IPS-NIHi7 (cell line): ENCODE measurements around the gene LIN28A.

ENCODE experiments used
- DNase-seq: peaks from one replicate; pipeline ENCODE4 v3.0.0; 2012; ENCODE audit warnings: mixed read lengths; ENCODE audit errors: extremely low spot score

LIN28A gene

GRCh38 chr1:26387447-26387846 lies 23.2 kb upstream of the LIN28A start:
- no peak for DNase-seq

DNA sequence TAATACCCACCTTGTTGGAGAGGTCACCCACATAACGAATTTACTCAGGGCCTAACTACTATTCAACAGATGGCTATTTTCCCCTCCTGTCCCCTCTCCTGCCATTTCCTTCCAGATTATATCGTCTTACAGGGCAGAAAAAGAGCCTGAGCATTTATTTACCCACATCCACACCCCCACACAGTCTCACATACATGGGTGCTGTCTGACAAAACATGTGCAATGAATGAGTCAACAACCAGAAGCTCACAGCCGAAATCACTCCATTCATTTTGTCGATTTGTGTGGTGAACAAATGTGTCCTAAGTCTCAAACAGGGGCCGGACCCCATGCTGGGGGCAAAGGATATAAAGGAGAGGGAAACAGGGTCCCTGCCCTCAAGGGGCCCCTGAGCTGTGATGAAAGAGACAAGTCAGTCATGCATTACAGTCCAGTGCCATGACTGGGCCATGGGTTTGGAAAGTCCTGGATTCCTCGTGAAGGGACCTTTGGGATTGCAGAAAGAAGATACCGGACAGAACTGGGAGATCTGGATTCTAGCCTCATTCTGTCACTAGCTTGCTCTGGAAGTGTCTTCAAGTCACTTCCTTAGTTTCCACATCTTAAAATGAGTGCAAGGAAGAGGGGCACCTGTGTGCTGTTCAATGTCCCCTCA lies 21.7 kb upstream of the LIN28A start:
- DNase-seq, result no peak

DNA sequence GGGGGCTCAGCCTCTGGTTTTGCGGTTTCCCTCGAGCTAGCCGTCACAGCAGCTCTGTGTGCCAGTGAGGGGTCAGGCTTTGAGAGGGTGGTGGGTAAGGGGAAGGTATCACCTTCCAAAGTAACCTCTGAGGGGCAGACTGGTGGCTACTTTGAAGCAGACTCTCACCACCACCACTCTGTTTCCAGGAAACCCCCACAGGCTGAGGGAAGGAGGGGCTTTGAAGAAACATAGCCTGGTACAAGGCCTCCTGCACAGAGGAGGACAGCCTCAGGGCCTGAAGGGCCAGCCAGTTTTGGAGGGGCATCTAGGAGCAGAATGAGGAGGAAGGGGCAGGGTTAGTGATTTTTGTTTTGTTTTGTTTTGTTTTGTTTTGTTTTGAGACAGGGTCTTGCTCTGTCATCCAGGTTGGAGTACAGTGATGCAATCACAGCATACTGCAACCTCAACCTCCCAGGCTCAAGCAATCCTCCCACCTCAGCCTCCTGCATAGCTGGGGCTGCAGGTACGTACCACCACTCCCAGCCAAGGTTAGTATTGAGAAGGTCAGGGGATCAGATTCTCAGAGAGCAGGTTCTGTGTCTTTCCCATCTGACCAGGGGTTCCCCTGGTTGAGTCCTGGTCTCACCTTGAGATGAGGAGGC lies 20.9 kb upstream of the LIN28A start:
- DNase-seq, result no peak

GRCh38 chr1:26391450-26391849 lies 19.2 kb upstream of the LIN28A start:
- peak; percentile 80 for DNase-seq

- DNase-seq, result no peak
Observed at GRCh38 chr1:26395754-26396153, 14.9 kb upstream of the LIN28A start.

GRCh38 chr1:26399034-26399433 lies 11.6 kb upstream of the LIN28A start:
- DNase-seq, result no peak

- DNase-seq, result no peak
Observed at GRCh38 chr1:26401891-26402290, 8.7 kb upstream of the LIN28A start.

GRCh38 chr1:26403656-26404055 lies 7.0 kb upstream of the LIN28A start:
- no peak for DNase-seq

- no peak for DNase-seq
Observed at GRCh38 chr1:26404641-26405040, 6.0 kb upstream of the LIN28A start.

GRCh38 chr1:26405281-26405915 lies 5.2 kb upstream of the LIN28A start:
- no peak for DNase-seq

DNA sequence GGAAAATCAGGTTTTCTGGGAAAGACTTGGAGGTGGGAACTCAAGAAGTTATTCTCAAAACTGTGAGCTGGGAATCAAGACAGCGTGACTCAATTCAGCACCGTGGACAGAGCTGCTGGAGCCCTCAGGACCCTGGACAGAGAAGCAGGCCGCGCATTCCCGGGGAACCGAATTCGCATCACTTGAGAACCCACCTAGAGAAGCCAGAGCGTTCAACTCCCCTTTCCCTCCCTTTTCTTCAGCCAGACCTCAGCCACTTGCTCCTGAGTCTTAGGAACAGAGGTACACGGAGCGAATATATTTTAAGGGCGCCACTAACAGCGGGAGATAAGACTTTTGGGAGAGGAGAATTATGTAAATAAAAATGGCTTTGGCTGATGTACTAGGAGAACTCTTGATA lies 2.0 kb upstream of the LIN28A start:
- peak; percentile 73 for DNase-seq

DNA sequence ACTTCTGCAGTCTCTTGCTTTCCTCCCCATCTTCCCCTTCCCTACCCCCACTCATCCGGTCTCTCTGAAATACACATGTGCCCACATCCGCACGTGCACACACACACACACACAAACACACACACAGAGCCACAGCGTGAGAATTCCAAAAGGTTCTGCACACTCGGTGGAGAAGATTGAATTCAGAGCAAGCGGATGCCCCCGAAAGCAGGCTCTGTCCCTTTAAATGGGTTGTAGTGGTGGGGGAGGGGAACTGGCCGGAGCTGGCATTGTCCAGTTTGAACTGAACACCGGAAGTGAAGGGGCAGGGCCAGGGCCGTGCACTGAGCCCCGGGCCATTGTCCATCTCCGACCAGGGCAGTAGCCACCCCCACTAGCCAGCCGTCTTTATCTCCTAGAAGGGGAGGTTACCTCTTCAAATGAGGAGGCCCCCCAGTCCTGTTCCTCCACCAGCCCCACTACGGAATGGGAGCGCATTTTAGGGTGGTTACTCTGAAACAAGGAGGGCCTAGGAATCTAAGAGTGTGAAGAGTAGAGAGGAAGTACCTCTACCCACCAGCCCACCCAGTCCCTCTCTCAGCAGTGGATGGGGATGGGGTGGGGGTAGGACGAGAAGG lies 1.3 kb upstream of the LIN28A start:
- peak; percentile 36 for DNase-seq

GRCh38 chr1:26411624-26412074 lies 1.0 kb downstream of the LIN28A start:
- DNase-seq, result peak; percentile 37

DNA sequence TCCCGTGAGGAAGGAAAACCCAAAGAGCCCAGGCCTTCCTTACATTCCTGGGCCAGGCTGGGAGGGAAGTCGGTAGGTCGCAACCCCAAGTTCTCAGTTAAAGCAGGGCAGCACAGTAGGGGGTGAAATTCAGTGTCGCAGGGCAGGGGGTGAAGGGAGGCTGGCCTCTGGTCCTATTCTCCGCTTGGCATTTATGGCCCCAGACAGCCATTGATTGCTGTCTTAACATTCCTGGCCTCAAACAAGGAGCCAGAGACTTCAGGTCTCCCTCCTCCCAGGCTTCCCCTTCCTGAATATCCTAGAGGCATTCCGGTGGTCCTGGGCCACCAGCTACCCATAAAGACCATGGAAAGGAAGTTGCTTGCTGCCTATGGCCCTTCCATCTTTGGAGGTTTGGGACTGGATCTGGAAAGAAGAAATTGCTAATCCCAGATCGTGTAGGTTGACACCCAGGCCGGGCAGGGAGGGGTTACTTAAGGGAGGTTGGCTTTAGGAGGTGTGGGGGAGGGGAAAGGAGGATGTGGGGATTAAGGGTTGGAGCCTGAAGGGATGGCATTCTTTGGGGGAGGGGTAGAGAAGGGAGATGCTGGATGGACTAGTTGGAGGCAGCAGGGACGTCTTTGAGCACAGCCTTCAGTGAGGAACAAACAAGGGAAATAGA lies 1.7 kb downstream of the LIN28A start:
- peak; percentile 72 for DNase-seq

- DNase-seq, result no peak
Observed at GRCh38 chr1:26413031-26413430, 2.4 kb downstream of the LIN28A start.

- DNase-seq, result peak; percentile 72
Observed at GRCh38 chr1:26417111-26417759, 6.6 kb downstream of the LIN28A start.

DNA sequence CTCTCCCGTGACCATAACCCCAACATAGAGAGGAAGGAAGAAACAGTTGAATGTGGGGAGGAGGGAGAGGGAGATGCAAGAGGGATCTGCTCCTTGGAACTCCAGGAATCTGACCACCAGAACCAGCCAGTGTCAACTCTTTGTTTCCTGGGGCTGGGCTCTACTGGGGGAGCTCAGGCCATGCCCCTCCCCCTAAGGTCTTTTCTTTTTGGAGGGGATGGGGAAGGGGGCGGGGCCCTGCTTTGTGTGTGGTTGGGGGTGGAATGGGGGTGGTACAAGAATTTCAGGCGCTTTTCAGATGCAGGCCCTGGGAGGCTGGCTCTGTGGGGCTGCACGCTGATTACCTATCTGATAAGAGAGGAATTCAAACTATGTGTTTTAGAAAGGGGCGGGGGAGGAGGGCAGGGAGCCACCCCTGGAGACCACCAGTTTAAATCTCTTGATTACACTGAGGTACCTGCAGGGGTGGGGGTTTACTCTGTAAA lies 8.3 kb downstream of the LIN28A start:
- DNase-seq, result peak; percentile 89

DNA sequence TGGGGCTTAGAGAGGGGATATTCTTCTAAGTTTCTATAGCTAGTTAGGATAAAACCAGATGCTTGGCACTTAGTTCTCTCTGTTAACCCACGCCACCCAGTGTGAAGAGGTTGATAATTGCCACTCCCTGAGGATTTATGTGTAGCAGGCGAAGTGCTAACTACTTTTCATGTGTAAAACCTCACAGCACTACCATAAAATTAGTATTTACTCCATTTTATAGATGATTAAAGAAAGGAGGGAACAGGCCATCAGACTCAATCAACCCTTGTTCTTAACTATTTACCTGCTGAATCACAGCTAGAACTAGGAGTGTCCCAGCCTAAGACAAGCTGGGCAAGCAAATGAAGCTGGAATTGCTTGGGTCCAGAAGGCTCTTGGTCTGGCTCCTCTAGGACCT lies 8.9 kb downstream of the LIN28A start:
- DNase-seq, result no peak

DNA sequence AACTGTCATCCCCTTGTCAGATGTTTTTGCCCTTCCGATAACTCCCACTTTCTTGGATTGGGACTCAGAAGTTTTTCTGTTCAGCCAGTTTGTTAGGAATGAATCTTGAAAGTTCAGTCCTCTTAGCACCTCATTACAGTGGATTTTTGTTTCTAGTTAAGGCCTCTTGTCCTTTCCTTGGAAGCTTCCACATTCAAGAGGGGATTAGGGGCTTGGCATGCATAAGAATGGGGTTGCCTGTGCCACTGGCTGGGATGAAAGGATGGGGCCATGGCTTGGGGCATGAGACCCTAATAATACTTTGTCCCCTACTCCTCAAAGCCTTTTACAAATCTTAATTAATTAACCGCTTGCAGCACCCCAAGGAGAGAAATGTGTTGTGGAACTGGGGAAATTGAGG lies 19.1 kb downstream of the LIN28A start:
- no peak for DNase-seq

DNA sequence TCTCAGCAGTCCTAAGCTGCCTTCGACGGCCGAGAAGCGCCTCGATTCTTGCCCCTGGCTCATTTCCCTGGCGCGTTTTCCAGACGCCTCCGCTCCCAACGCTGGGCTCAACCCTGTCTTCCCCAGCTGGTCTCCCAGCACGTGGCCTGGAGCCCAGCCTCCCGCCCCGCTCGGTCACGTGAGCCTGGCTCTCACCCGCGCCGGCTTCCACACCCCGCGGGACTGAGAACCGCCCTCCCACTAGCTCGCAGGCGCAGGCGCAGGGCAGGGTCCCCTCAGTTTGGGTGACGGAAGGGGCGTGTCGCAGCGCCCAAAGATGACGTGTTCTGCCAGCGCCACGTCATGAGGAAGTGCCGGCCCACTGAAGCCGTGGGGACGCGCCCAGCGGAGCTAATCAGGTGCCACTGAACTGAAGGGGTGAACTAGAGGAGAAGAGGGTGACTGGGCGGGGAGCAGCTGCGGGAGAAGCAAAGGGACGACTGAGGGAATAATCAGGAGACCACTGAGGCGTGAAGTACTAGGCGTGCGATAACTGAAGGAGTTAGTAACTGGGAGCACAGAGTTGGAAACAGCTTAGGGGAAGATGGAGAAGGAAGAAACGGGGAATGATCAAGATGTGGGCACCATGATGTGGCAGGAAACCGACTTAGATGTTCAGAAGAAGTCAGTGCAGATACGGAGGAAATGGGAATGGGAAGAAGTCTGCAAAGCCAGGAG lies 21.5 kb downstream of the LIN28A start, which contains the start of gene DHDDS:
Gene DHDDS, plus strand, starts transcription at position 343 of the 717 bp plus-strand sequence. CDS start 625 bp downstream, outside the sequence.
- peak; percentile 98 for DNase-seq

DNA sequence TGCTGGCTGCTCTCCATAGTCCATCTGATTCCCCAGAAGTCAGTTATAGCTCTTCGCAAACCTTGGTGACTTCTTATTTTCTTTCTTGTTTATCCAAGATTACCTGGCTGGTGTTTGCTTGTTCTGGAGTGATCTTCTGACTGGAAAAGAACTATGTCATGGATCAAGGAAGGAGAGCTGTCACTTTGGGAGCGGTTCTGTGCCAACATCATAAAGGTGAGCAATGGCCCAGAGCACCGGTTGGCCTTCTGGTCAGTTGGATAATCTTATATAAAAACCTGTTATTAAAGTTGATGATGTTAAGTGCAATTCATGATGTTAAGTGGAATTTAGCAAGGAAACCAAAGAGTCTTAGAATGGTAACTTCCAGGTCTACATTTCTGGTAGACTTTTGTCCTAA lies 22.2 kb downstream of the LIN28A start:
- DNase-seq, result no peak
